Measurements from ENCODE around the gene EIF2AK3.

DNA sequence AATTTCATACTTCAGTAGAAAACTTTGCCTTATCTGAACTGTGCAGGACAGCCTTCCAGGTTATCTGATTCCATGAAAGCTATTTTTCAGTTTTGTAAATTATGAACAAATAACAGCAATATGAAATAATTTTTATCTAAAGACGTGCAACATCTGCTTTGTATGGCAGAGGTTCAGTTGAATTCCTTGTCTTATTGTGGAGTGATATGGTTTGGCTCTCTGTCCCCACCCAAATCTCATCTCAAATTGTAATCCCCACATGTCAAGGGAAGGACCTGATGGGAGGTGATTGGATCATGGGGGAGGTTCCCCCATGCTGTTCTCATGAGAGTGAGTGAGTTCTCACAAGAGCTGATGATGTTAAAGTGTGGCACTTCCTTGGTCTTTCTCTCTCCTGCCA, 46.1 kb upstream of the EIF2AK3 start:
- TF ChIP-seq, protein P1, sequence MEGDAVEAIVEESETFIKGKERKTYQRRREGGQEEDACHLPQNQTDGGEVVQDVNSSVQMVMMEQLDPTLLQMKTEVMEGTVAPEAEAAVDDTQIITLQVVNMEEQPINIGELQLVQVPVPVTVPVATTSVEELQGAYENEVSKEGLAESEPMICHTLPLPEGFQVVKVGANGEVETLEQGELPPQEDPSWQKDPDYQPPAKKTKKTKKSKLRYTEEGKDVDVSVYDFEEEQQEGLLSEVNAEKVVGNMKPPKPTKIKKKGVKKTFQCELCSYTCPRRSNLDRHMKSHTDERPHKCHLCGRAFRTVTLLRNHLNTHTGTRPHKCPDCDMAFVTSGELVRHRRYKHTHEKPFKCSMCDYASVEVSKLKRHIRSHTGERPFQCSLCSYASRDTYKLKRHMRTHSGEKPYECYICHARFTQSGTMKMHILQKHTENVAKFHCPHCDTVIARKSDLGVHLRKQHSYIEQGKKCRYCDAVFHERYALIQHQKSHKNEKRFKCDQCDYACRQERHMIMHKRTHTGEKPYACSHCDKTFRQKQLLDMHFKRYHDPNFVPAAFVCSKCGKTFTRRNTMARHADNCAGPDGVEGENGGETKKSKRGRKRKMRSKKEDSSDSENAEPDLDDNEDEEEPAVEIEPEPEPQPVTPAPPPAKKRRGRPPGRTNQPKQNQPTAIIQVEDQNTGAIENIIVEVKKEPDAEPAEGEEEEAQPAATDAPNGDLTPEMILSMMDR (conservative IDR thresholded peaks at IDR 0.05; ENCODE audit: low read length) = no peak
- no peak for TF ChIP-seq EZH2phosphoT487 (IDR thresholded peaks at IDR 0.05; ENCODE audit: borderline replicate concordance)

All from Loucy (cell line).